22Rv1 (cell line): ENCODE measurements around the gene ATP13A1.

ENCODE experiments used
- H3K27ac ChIP-seq: fragments of 450-650 bp; 2 replicates; pipeline ENCODE4 v1.5.1; 2017
- ZFX ChIP-seq: fragments of 450-650 bp; IDR thresholded peaks from 2 replicates; pipeline ENCODE4 v1.6.1; 2017; ENCODE audit warnings: antibody characterized with exemption, borderline replicate concordance
- TF ChIP-seq, protein P1 (sequence below): fragments of 450-650 bp; IDR thresholded peaks from 2 replicates; pipeline ENCODE4 v1.5.1; 2017; ENCODE audit warnings: mild to moderate bottlenecking

The ATP13A1 gene

DNA sequence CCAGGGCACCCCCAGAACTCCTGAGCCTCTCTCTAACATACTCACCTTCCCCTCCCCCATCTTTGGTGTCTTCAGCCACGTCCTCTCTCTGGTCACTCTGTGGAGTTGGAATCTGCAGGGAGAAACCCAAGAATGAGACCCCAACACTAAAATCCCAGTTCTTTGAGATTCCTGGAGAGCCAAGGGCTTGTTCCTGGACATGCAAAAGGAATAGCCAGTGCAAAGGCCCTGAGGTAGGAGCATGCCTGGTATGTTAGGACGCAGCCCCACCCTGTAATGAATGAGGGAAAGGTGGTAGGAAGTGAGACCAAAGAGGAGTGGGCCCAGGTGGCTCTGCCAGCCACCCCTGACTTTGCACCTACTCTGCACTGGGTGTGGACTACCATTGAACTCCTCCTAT is 33.0 kb downstream of the ATP13A1 start:
- TF ChIP-seq ZFX: no peak
- TF ChIP-seq, protein P1, sequence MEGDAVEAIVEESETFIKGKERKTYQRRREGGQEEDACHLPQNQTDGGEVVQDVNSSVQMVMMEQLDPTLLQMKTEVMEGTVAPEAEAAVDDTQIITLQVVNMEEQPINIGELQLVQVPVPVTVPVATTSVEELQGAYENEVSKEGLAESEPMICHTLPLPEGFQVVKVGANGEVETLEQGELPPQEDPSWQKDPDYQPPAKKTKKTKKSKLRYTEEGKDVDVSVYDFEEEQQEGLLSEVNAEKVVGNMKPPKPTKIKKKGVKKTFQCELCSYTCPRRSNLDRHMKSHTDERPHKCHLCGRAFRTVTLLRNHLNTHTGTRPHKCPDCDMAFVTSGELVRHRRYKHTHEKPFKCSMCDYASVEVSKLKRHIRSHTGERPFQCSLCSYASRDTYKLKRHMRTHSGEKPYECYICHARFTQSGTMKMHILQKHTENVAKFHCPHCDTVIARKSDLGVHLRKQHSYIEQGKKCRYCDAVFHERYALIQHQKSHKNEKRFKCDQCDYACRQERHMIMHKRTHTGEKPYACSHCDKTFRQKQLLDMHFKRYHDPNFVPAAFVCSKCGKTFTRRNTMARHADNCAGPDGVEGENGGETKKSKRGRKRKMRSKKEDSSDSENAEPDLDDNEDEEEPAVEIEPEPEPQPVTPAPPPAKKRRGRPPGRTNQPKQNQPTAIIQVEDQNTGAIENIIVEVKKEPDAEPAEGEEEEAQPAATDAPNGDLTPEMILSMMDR: no peak

DNA sequence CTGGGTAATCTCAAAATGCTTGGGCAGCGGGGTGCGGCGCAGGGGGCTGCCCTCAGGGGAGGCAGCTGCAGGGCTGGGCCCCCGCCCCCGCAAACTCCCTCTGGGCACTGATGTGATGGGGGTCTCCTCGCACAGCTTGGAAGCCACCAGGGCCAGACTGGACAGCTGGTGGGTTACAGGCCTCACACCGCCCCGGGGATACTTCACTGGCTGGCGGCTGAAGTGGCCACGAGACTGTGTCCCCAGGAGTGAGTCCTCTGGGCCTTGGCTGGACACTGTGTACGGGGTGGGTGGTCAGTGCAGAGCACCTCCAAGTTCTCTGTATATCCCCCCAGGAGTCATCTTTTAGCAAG is 33.4 kb downstream of the ATP13A1 start:
- TF ChIP-seq ZFX: no peak
- TF ChIP-seq, protein P1: no peak
- H3K27ac ChIP-seq: no peak overlapping the region

More for the DNA sequence above, 33.0 kb downstream of the ATP13A1 start:
- H3K27ac ChIP-seq: no peak overlapping the region

DNA sequence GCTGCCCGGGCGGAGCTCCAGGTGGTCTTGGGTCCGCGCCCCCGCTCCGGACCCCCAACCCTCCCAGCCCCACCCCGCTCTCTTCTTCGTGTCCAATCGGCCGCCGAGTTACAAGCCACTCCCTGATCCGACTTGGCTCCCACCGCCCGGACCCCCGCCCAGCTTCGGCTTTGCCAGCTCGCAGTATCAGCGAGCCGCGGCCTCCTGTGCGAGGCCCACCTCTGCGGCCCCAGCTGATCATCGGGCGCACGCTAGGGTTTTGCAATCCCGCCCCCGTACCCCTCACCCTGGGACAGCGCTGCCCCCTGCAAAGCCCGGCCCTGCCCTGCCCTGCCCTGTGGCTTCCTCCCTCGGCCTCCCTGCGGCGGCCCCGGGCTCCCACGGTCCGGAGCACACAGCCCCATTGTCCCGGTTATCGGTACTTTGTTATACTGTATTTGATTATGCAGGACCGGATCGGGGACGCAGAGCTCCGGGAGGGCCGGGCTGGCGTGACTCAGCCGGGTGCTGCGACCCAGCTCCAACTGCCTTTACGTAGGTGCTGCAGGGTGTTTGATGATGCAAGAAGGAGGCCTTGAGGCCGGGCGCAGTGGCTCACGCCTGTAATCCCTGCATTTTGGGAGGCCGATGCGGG is 34.9 kb downstream of the ATP13A1 start:
- TF ChIP-seq, protein P1: no peak
- TF ChIP-seq ZFX: no peak
- no peak overlapping the region for H3K27ac ChIP-seq

DNA sequence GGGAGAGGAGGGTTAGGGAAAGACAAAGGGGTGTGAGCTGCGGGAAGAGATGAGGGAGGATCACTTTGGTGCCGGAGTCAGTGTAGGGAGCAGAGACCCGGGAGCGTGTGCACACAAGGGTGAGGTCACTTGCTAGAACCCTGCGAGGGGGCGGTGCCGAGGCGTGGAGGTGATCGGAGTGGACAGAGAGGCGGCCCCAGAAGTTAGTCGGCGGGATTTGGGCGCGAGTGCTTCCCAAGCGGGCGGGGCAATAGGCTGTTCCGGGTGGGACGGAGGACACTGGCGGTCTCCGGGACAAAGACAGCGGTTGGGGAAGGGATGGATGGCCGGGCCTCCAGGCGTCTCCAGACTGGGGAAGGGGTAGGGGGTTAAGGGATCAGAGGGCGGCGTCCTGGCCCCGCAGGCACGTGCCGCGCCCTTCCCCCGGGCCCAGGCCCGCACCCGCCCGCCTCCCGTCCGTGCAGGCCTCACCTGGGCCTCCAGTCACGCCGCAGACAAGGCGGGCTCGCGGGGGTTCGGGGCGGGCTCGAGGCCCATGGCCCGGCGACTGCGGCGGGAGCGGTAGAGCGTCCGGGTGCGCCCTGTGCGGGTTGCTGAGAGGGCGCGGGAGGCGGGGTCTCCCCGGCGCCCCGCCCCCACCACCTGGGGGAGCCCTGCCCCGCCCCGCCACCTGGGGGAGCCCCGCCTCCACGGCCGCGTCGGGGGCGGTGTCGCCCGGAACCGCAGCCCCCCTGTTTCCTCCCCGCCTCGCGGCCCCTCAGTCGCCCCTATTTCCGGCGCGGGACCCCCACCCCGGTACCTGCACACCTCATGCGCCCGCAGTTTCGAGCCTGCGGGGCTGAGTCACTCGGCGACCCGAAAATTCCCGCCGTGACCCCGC is 35.6 kb downstream of the ATP13A1 start, which contains the start of gene LPAR2:
LPAR2 (minus strand) TSS at position 600 of the 880 bp plus-strand sequence. CDS start 945 bp downstream, outside the sequence.
- TF ChIP-seq, protein P1: no peak
- no peak for TF ChIP-seq ZFX
- no peak within 1 kb of the TSS for H3K27ac ChIP-seq

DNA sequence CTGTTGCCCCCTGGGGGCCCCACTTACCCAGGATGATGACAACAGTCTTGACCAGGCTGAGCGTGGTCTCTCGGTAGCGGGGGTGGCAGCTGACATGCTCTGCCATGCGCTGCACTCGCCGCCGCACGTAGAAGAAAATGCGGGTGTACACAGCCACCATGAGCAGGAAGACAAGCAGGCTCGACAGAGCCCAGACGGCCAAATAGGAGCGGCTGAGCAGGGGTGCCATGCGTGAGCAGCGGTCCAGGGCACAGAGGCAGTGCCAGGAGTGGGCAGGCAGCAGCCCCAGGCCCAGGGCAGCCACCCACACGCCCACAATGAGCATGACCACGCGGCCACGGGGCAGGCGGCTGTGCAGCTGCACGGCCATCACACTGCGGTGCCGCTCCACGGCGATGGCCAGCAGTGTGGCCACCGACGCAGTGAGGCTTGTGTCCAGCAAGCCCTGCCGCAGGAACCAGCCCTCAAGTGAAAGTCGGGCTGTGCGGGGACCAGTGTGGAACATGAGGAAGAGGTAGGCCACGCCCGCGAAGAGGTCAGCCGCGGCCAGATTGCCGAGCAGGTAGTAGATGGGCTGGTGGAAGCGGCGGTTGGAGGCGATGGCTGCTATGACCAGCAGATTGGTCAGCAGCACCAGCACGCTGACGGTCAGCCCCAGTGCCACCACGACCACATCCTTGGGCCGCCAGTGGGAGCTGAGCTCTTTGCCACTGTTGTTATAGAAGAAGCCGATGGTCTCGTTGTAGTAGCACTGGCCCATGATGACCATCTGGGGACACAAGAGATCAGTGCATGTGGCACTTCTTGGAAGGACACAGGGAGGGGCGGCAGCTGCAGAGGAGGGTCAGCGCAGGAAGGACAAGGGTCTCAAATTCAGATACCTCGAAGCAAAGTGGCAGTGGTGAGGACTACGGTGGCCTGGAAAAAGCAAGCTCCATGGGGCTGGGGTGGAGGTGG is 36.7 kb downstream of the ATP13A1 start:
- no peak overlapping the region for H3K27ac ChIP-seq

DNA sequence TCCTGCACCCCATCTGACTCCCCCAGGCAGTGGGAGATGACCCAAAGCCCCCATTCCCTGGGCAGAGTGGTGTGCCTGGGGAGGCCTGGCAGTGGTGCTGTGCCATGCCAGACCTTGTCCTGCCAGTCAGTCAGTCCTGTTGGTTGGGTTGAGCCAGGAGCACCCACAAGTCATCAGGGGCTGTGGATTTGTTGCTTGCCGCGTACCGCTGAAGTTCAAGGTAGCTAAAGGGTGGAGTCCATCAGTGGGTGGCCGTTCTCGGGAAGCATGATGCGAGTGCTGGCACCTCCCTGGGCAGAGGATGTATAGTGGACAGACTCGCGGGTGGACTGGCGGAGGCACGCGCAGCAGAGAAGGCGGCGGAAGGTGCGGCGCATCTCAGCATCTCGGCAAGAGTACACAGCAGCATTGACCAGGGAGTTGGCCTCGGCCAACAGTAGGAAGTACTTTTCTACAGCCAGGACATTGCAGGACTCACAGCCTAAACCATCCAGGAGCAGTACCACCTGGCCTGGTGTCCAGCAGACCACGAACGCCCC is 39.4 kb downstream of the ATP13A1 start:
- no peak overlapping the region for H3K27ac ChIP-seq

More for the DNA sequence above, 36.7 kb downstream of the ATP13A1 start:
- TF ChIP-seq, protein P1: no peak
- TF ChIP-seq ZFX: no peak

More for the DNA sequence above, 39.4 kb downstream of the ATP13A1 start:
- TF ChIP-seq ZFX: no peak
- TF ChIP-seq, protein P1: no peak
